Liver (tissue), 9 donors: Measurements from ENCODE around the gene C1QTNF7. TPM values are rescaled to one million over a fixed set of nuclear protein-coding genes. Genes with fewer than 3 reads are reported as not detected.

ENCODE experiments used
- DNase-seq: peaks from one replicate; pipeline ENCODE4 v3.0.0-alpha.2; 2017; ENCODE audit warnings: low spot score
- H3K27ac ChIP-seq, 2 donors: one replicate each; pipeline ENCODE4 v1.7.0; 2013; ENCODE audit warnings: inconsistent platforms in 2 of 2, low read length in 2 of 2, control low read depth in 1 of 2, low read depth in 1 of 2, mild to moderate bottlenecking in 1 of 2
- H3K27me3 ChIP-seq, 4 donors: one replicate each; pipeline versions ENCODE4 v1.6.1 to v1.7.0; 2013; ENCODE audit warnings: low read length in 3 of 4, inconsistent platforms in 1 of 4, mild to moderate bottlenecking in 1 of 4, moderate library complexity in 1 of 4; ENCODE audit not compliant: control insufficient read depth in 4 of 4, insufficient read depth in 4 of 4
- H3K36me3 ChIP-seq, 4 donors: one replicate each; pipeline versions ENCODE4 v1.6.1 to v1.7.0; 2013; ENCODE audit warnings: low read length in 3 of 4, mild to moderate bottlenecking in 3 of 4, low read depth in 1 of 4, moderate library complexity in 1 of 4; ENCODE audit not compliant: control insufficient read depth in 4 of 4, insufficient read depth in 3 of 4
- H3K4me1 ChIP-seq, 4 donors: one replicate each; pipeline versions ENCODE4 v1.6.1 to v1.7.0; 2013; ENCODE audit warnings: low read length in 3 of 4, mild to moderate bottlenecking in 3 of 4, moderate library complexity in 1 of 4; ENCODE audit not compliant: control insufficient read depth in 4 of 4, insufficient read depth in 4 of 4
- H3K4me3 ChIP-seq, 3 donors: one replicate each; pipeline versions ENCODE4 v1.6.1 to v1.7.0; 2013; ENCODE audit warnings: low read length in 3 of 3, control low read depth in 1 of 3, low read depth in 1 of 3, mild to moderate bottlenecking in 1 of 3
- H3K9ac ChIP-seq, 2 donors: one replicate each; pipeline ENCODE4 v1.7.0; 2013; ENCODE audit warnings: low read length in 2 of 2, mild to moderate bottlenecking in 2 of 2, moderate library complexity in 2 of 2, control low read depth in 1 of 2, low read depth in 1 of 2
- H3K9me3 ChIP-seq, 4 donors: one replicate each; pipeline versions ENCODE4 v1.6.1 to v1.7.0; 2013; ENCODE audit warnings: low read length in 3 of 4; ENCODE audit not compliant: control insufficient read depth in 4 of 4
- ATF3 ChIP-seq: IDR thresholded peaks from 2 replicates; pipeline ENCODE4 v1.6.1; 2016; ENCODE audit warnings: antibody characterized with exemption
- CTCF ChIP-seq: fragments of 150-350 bp; IDR thresholded peaks from 2 replicates; pipeline ENCODE4 v1.5.1; 2017; ENCODE audit warnings: improper control_type of control experiment, low read depth, low read length; ENCODE audit not compliant: missing input control
- EGR1 ChIP-seq, 2 donors: IDR thresholded peaks; 2 replicates each; pipeline ENCODE4 v1.6.1; 2016 to 2018; ENCODE audit warnings: antibody characterized with exemption in 2 of 2, low read depth in 2 of 2
- FOXA1 ChIP-seq: IDR thresholded peaks from 2 replicates; pipeline ENCODE4 v1.6.1; 2016; ENCODE audit warnings: antibody characterized with exemption
- FOXA2 ChIP-seq: IDR thresholded peaks from 2 replicates; pipeline ENCODE4 v1.6.1; 2016; ENCODE audit warnings: antibody characterized with exemption
- GABPA ChIP-seq, 2 donors: IDR thresholded peaks in 1 of 2; conservative IDR thresholded peaks in 1 of 2; 2 replicates each; pipeline ENCODE4 v1.6.1; 2016; ENCODE audit warnings: antibody characterized with exemption in 2 of 2, mild to moderate bottlenecking in 1 of 2, moderate library complexity in 1 of 2
- HNF4A ChIP-seq, 2 donors: conservative IDR thresholded peaks; 2 replicates each; pipeline ENCODE4 v1.6.1; 2016; ENCODE audit warnings: antibody characterized with exemption in 2 of 2, mild to moderate bottlenecking in 2 of 2
- HNF4G ChIP-seq: IDR thresholded peaks from 2 replicates; pipeline ENCODE4 v1.6.1; 2016; ENCODE audit warnings: antibody characterized with exemption
- JUND ChIP-seq, 2 donors: IDR thresholded peaks; 2 replicates each; pipeline ENCODE4 v1.6.1; 2016; ENCODE audit warnings: antibody characterized with exemption in 2 of 2
- NR2F2 ChIP-seq: IDR thresholded peaks from 2 replicates; pipeline ENCODE4 v1.6.1; 2016; ENCODE audit warnings: antibody characterized with exemption
- RAD21 ChIP-seq, 2 donors: IDR thresholded peaks; 2 replicates each; pipeline ENCODE4 v1.6.1; 2016; ENCODE audit warnings: antibody characterized with exemption in 2 of 2, mild to moderate bottlenecking in 2 of 2
- RXRA ChIP-seq, 2 donors: IDR thresholded peaks; 2 replicates each; pipeline ENCODE4 v1.6.1; 2017 to 2018; ENCODE audit warnings: antibody characterized with exemption in 2 of 2, mild to moderate bottlenecking in 1 of 2
- SP1 ChIP-seq: IDR thresholded peaks from 2 replicates; pipeline ENCODE4 v1.6.1; 2018; ENCODE audit warnings: antibody characterized with exemption, mild to moderate bottlenecking
- TAF1 ChIP-seq: conservative IDR thresholded peaks from 2 replicates; pipeline ENCODE4 v1.6.1; 2016; ENCODE audit warnings: antibody characterized with exemption, mild to moderate bottlenecking
- YY1 ChIP-seq: IDR thresholded peaks from 2 replicates; pipeline ENCODE4 v1.6.1; 2016; ENCODE audit warnings: antibody characterized with exemption, mild to moderate bottlenecking
- WGBS: extraction: QIAGEN DNeasy Blood & Tissue Kit; methylation state at CpG from one replicate; pipeline ENCODE4 v1.1.7; 2013; 5-methylcytosine and 5-hydroxymethylcytosine counted together
- polyA plus RNA-seq, 2 donors: library from polyadenylated mRNA; stranded (reverse) in 1 of 2; unstranded in 1 of 2; fragments of 200-250 nt in 1 of 2; fragments of >200 nt in 1 of 2; fragmentation: Nextera tagmentation in 1 of 2; extraction: Ambion mirVana in 1 of 2; gene quantifications; one replicate each; pipeline versions ENCODE4 v1.2.1 to v1.2.3, GENCODE V29; 2013 to 2015
- total RNA-seq, 2 donors: library from RNA; depleted of rRNA; stranded (reverse); fragments of >200 nt; gene quantifications; one replicate each; pipeline ENCODE4 v1.2.3, GENCODE V29; 2014
- TF ChIP-seq, protein P1 (sequence below): IDR thresholded peaks from 2 replicates; pipeline ENCODE4 v1.6.1; 2016; ENCODE audit warnings: antibody characterized with exemption, mild to moderate bottlenecking
- TF ChIP-seq, protein P2 (sequence below): IDR thresholded peaks from 2 replicates; pipeline ENCODE4 v1.6.1; 2016; ENCODE audit warnings: antibody characterized with exemption
- TF ChIP-seq, protein P3 (sequence below): IDR thresholded peaks from 2 replicates; pipeline ENCODE4 v1.6.1; 2016; ENCODE audit warnings: antibody characterized with exemption
- donor health status: healthy.
- donor health status: healthy.
- donor health status: healthy.
- donor health status: healthy.
- donor health status: healthy.

Gene C1QTNF7
- total and polyA plus RNA-seq, 4 donors = 0.33 to 0.55 (median 0.47) TPM

DNA sequence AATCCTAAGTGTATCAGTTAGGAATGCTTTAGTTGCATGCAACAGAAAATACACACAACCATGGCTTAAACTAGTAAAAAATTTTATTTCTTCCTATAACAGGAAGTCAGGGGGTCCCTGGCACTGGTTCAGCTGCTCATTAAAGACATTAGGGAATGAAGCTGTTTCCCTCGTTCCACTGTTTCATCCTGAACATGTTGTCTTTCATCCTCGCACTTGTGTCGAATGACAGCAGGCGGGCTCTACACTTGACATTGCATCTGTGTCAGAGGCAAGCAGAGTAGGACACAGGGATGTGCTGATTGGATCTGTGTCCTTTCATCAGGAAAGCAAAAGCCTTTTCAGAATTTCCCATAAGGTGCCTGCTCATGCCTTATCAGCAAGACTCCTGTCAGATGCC lies 22.8 kb upstream of the C1QTNF7 start:
- H3K4me1 ChIP-seq = no peaks in the 10 kb centered on the region
- DNase-seq = no peak
- H3K9ac ChIP-seq = no peak overlapping the region
- no peak for TF ChIP-seq HNF4G
- no peak for TF ChIP-seq RXRA (IDR thresholded peaks at IDR 0.05)
- TF ChIP-seq ATF3 = no peak
- no peak for TF ChIP-seq JUND (IDR thresholded peaks at IDR 0.05)
- no peak for TF ChIP-seq SP1
- no peak for TF ChIP-seq GABPA (IDR thresholded peaks at IDR 0.05 in 1 of 2, conservative IDR thresholded peaks at IDR 0.05 in 1 of 2)
- H3K9me3 ChIP-seq = no peaks in the 10 kb centered on the region
- H3K36me3 ChIP-seq = no peaks in the 10 kb centered on the region
- 89% methylated on average over 4 of the region's 4 CpGs for WGBS
- no peak overlapping the region for H3K27ac ChIP-seq
- H3K27me3 ChIP-seq = no peaks in the 10 kb centered on the region
- H3K4me3 ChIP-seq = no peak overlapping the region

DNA sequence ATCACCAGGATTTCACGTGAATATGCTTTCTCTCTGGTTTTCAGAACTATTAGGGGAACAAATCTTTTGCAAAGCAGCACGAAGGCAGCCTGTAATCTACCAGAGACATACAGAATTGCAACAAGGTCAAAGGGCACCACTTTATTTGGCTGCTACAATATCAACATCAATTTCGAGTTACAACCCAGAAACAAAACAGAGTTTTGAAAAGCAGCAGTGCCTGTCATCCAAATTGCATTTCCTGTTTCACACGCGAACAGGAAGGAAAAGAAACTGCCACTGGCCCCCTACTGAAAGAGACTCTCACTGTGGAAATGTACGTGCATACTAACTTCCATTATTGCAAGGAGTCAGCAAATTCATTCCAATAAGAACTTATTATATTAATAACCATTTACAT lies 17.1 kb upstream of the C1QTNF7 start:
- no peak overlapping the region for H3K9ac ChIP-seq
- TF ChIP-seq, protein P1, sequence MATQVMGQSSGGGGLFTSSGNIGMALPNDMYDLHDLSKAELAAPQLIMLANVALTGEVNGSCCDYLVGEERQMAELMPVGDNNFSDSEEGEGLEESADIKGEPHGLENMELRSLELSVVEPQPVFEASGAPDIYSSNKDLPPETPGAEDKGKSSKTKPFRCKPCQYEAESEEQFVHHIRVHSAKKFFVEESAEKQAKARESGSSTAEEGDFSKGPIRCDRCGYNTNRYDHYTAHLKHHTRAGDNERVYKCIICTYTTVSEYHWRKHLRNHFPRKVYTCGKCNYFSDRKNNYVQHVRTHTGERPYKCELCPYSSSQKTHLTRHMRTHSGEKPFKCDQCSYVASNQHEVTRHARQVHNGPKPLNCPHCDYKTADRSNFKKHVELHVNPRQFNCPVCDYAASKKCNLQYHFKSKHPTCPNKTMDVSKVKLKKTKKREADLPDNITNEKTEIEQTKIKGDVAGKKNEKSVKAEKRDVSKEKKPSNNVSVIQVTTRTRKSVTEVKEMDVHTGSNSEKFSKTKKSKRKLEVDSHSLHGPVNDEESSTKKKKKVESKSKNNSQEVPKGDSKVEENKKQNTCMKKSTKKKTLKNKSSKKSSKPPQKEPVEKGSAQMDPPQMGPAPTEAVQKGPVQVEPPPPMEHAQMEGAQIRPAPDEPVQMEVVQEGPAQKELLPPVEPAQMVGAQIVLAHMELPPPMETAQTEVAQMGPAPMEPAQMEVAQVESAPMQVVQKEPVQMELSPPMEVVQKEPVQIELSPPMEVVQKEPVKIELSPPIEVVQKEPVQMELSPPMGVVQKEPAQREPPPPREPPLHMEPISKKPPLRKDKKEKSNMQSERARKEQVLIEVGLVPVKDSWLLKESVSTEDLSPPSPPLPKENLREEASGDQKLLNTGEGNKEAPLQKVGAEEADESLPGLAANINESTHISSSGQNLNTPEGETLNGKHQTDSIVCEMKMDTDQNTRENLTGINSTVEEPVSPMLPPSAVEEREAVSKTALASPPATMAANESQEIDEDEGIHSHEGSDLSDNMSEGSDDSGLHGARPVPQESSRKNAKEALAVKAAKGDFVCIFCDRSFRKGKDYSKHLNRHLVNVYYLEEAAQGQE = no peak
- no peak for TF ChIP-seq JUND (IDR thresholded peaks at IDR 0.05)
- no peak for TF ChIP-seq YY1
- peak in 1 of 2 donors; percentile 22 for TF ChIP-seq RAD21 (IDR thresholded peaks at IDR 0.05)
- TF ChIP-seq EGR1 (IDR thresholded peaks at IDR 0.05; ENCODE audit: low read depth in 2 of 2) = peak in 1 of 2 donors; percentile 56
- TF ChIP-seq HNF4A (conservative IDR thresholded peaks at IDR 0.05) = peak in 1 of 2 donors; percentile 36
- no peak for TF ChIP-seq HNF4G
- peak; percentile 50 for TF ChIP-seq SP1
- TF ChIP-seq, protein P2, sequence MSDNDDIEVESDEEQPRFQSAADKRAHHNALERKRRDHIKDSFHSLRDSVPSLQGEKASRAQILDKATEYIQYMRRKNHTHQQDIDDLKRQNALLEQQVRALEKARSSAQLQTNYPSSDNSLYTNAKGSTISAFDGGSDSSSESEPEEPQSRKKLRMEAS = peak; percentile 34
- TF ChIP-seq, protein P3, sequence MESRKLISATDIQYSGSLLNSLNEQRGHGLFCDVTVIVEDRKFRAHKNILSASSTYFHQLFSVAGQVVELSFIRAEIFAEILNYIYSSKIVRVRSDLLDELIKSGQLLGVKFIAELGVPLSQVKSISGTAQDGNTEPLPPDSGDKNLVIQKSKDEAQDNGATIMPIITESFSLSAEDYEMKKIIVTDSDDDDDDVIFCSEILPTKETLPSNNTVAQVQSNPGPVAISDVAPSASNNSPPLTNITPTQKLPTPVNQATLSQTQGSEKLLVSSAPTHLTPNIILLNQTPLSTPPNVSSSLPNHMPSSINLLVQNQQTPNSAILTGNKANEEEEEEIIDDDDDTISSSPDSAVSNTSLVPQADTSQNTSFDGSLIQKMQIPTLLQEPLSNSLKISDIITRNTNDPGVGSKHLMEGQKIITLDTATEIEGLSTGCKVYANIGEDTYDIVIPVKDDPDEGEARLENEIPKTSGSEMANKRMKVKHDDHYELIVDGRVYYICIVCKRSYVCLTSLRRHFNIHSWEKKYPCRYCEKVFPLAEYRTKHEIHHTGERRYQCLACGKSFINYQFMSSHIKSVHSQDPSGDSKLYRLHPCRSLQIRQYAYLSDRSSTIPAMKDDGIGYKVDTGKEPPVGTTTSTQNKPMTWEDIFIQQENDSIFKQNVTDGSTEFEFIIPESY = no peak
- TF ChIP-seq GABPA (IDR thresholded peaks at IDR 0.05 in 1 of 2, conservative IDR thresholded peaks at IDR 0.05 in 1 of 2) = peak in 1 of 2 donors; percentile 51
- peak; percentile 95 for TF ChIP-seq NR2F2
- TF ChIP-seq FOXA1 = peak; percentile 33
- no peak for TF ChIP-seq CTCF
- peak; percentile 36 for TF ChIP-seq FOXA2
- no peak for TF ChIP-seq TAF1
- no peak for TF ChIP-seq ATF3
- peak; percentile 32 to 36 for TF ChIP-seq RXRA (IDR thresholded peaks at IDR 0.05)
- H3K4me1 ChIP-seq = peaks cover 0 to 16% (median 10%) of the 10 kb centered on the region in 4 donors
- no peaks in the 10 kb centered on the region for H3K36me3 ChIP-seq
- no peak for DNase-seq
- H3K27me3 ChIP-seq = no peaks in the 10 kb centered on the region
- 8% methylated on average over 6 of the region's 6 CpGs for WGBS
- H3K9me3 ChIP-seq = no peaks in the 10 kb centered on the region
- H3K4me3 ChIP-seq = no peak overlapping the region
- no peak overlapping the region for H3K27ac ChIP-seq
